Left renal cortex interstitium (tissue), 4 donors: ENCODE results near the gene KCNK15. TPM values are rescaled to one million over a fixed set of nuclear protein-coding genes. Genes with fewer than 3 reads are reported as not detected.

Experiments
- DNase-seq, 4 donors: peaks; one replicate each; pipeline ENCODE4 v3.0.0-alpha.2; 2013; ENCODE audit warnings: low read depth in 4 of 4, low spot score in 2 of 4, missing footprints in 1 of 4
- polyA plus RNA-seq, 4 donors: library from polyadenylated mRNA; unstranded; fragments of 120-200 nt; gene quantifications; one replicate each; pipeline ENCODE4 v1.2.1, GENCODE V29; 2013; ENCODE audit not compliant: insufficient read length in 4 of 4

KCNK15 gene
- polyA plus RNA-seq, 4 donors = 0.11 to 0.19 TPM; not detected in 2

DNA sequence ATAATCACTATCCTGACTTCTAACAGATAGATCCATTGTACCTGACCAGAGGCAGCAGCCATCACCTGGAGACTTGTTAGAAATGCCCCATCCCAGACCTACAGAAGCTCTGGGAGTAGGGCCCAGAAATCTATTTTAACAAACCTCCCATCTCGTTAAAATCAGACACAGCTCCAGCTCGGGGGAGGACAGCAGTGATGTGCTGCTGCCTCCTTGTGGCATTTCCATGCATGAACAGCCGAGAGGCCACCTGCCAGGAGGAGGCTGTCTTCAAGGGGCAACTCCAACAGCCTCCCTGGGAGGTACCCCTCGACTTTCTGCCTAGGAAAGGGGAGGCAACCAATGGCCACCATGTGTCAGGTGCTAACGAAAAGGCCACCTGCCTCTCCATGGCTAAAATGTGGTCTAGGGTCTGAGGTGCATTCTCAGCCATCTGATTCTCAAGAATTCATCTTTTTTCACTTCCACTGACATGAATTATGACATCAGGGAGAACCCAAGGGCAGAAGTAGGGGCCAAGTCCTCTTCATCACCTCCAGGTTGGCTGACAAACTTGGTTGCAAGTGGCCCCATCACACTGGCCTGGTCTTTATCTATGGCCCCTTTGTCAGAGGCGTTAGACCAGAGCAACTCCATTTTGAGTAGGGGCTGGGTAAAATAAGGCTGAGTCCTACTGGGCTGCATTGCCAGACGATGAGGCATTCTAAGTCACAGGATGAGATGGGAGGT lies 12.2 kb upstream of the KCNK15 start:
- no peak for DNase-seq

DNA sequence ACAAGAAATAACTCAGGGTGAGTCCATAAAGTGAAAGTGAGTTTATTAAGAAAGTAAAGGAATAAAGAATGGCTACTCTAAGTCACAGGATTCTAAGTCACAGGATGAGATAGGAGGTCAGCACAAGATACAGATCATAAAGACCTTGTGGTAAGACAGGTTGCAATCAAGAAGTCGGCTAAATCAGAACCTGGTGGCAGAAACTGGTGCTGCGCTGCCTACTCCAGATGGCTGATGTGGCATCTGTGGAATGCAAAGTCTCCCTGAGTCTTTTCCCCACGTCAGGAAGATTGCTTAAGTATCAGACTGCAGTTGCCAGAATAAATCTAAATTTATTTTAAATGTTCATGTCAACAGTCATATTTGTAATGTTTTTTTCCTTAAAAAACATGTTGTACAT lies 10.7 kb upstream of the KCNK15 start:
- DNase-seq = no peak

DNA sequence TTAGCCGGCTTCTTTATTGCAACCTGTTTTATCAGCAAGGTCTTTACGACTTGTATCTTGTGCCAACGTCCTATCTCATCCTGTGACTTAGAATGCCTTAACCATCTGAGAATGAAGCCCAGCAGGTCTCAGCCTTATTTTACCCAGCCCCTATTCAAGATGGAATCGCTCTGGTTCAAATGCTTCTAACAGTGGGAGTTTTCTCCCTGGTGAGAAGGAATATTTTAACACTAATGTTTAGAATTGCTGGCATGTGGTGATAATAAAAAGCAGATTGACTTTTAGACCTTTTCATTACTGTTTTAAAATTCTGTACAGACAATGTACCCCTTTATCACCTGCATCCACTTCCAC lies 9.9 kb upstream of the KCNK15 start:
- no peak for DNase-seq

DNA sequence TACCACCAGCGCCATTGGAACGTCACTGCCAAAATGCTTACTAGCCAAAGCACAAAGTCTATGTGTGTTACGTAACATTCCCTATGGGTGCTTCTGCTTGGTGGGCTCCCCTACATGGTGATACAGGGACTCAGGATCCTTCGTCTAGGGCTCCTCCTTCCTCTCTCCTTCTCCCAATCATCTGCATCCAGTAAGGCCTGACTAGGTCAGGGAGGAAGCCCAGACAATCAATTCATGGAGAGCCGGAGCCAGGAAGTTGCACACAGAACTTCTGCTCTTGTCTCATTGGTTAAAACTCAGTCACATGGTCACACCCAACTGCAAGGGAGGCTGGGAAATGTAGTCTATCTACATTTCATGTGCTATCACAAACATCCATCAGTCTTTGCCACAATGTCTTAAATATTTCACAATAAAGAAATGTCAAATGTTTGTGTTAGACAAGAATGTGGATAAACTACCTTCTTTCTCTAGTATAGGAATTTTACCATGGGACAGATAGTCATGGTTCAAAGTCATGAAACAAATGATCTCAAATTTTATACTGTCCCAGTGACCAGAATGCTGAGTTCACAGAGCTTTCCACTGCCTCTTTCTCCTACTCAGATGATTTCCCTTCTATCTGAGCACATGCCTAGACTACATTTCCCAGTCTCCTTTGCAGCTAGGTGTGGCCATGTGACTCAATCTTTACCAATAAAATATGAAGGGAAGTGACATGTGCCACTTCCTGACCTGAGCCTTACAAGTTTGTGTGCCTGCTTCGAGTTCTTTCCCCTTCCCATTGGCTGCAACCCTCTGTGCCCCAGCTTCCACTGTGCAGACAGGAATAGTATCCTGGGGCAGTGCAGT lies 9.3 kb upstream of the KCNK15 start:
- DNase-seq = no peak

DNA sequence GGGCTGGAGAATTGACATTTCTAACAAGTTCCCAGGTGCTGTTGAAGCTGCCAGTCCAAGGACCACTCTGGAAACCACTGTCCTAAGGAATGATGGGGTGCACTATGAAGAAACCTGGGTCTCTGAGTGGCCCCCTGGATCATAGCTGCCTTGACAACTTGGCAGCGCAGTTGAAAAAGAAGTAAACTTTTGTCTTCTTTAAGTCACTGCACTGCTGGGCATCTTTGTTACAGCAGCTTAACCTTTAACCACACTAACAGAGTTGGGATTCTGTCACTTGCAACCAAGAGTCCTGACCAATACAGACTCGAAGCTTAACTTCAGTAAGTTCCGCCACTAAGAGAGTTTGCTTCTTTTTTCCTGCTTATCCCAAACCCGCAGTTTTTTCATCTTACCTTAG lies 8.5 kb upstream of the KCNK15 start:
- DNase-seq = no peak

DNA sequence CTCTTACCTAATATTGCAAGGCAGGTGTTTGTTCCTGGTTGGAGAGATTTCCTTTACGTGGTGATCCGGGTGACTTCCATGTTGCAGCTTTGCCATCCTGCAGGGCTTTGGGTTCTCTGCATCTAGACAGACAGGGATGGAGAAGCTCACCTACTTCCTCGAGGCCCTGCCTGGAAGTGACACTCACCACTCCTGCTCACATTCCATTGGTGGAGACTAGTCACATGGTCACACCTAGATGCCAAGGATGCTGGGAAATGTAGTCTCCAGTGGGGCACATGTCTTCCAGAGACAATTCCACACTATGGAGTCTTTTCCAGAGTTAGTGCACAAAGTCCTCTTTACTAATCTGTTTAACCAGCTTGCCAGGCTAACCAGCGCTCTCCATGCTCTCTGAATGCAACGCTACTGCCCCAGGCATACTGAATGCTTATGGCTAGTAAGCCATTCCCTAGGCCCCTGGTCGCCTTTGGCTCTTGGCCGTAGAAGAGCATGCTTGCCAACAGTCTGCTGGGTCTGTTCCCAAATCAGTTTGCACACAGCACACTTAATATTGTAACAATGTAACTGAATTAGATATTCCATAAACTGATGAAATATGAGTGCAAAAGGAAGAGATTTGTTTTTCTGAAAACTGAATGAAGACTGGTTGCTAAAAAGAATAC lies 6.7 kb upstream of the KCNK15 start:
- DNase-seq = no peak

DNA sequence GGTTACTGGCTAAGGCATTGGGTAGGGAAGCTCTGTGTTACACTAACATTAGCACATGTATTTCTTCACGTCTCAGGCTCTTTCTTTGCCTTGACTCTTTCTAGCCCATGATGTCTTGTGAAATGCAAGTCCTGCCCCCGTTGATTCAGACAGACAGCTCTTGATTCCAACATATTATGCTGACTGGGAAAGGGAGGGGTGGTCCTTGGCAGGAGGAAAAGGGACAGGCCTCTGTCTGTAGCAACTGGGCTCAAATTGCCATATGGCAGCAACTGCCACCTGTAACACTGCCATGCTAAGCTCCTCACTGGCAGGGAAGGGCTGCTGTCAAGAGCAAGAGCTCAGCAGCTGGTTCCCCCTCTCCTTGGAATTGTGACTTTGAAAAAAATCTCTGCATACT lies 5.7 kb upstream of the KCNK15 start:
- DNase-seq = no peak

DNA sequence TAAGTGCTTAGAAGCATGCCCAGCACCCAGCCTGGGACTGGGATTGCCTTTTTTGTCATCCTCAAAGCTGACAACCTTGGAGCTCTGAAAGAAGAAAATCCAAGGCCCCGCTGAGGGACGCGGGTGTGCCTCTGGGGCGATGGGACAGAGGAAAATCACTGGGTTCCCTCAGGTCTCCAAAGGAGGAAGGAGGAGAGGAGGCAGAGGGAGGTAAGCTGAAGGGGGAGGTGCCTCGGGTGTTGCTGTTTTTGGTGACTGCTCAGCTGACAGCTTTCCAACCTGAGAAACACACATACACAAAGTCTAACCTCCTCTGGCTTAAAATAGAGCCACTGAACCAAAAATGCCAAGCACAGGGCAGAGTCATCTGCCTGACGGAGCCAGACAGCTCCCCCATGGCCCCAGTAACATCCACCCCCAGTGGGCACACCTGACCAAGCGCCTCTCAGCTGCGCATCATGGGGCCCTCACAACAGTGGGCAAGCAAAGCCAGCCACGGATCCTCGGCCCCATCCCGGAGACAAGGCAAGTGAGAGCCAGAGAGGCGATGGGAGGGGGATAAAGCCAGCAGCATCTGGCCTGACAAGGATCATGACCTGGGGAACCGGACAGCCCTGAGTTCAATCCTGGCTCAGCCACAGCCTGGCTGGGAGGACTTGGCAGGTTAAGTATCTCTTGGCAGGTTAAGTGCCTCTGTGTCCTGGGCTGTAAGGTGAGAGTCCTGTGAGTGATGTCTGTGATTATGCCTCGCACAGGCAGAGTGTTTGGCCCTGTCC lies 3.2 kb upstream of the KCNK15 start:
- DNase-seq = no peak

DNA sequence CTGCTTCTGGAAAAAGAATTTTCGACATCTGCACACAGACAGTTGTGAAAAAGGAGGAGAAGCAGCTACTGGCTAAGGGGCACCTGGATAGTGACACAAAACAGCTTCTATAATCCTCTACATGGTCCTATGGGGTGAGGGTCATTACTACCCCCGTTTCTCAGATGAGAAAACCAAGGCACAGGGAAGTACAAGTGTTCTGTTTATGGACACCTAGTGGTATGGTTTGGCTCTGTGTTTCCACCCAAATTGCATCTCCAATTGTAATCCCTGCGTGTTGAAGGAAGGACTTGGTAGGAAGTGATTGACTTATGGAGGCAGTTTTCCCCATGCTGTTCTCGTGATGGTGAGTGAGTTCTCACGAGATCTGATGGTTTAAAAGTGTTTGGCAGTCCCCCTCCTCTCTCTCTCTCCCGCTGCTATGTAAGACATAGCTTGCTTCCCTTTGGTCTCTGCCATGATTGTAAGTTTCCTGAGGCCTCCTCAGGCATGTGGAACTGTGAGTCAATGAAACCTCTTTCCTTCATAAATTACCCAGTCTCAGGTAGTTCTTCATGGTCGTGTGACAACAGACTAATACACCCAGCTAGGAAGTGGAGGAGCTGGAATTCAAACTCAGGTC lies 2.5 kb upstream of the KCNK15 start:
- no peak for DNase-seq

DNA sequence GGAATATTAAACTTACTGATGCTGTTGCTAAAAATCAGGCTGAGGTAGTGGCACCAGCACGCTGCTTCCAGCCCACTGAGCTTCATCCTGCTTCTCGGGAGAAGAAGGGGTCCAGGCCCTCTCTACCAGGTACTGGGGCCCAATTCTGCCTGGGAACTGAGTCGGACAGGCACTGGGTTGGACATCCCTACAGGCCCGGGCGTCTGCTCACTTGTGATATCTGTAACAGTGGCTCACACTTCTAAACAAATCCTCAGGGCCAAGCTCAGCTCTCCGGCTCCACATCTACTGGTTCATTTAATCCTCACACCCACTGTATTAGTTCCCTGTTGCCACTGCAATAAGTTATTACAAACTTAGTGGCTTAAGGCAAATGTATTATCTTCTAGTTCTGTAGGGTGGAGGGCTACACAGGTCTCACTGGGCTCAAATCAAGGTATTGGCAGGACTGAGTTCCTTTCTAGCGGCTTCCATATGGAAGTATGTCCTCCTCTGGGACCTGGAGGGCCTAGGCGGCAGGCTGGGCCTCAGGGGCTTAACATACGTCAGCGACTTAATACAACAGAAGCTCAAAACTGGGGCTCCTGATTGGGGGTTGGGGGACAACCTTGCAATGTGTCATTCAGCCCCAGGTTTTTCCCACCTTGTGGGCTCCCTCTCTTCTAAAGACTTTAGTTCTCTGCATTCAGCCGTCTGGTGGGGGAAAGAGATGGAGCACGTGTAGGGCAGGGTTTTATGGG lies 1.6 kb upstream of the KCNK15 start:
- DNase-seq = no peak

DNA sequence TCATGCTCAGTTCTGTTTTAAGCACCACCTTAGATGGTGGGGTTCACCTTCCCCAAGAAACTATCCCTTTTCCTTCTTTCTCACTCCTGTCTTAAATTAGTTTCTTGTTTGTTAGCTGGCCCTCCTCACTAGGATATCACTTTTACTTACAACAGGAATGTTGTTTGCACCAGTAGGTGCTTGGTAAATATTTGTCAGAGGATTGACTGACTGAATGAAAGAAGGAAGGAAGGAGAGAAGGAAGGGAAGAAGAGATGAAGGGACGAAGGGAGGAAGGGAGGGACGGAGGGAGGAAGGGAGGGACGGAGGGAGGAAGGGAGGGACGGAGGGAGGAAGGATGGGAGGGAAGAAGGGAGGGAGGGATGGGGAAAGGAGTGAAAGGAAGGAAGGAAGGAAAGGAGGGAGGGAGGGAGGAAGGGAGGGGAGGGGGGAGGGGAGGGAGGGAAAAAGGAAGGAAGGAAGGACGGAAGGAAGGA lies 505 bp upstream of the KCNK15 start:
- no peak for DNase-seq

DNA sequence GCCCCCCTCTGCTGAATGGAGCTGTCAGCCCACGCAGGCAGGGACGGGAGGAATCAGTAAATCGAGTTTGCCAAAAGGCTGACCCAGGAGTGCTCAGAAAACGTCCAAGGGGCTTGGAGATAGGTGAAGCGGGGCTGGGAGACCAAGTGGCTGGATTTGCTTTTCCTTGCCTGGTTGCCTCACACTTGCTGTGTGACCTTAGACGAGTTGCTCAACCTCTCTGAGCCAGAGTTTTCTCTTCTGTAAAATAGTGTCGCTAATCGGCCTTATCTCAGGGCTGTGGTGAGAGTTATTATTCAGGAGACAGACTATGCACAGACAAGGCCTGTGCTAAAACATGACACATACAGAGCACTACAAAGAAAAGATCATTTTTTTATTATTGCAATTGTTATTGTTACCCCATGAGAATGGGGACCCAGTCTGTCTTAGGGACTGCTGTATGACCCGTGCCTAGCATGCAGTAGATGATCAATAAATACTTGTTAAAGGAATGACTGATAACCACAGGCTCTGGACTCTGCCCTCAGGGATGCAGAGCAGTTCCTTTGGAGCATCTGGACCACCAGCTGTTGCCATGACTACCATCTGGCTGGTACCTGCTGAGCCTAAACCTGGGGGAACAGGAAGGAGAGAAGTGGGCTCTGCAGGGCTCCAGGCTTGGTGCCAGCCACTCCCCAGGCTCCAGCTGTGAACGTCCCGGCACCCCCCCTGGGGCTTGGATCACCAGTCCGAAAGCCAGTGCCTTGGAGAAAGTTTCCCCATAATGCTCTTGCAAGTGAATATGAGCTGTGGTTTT lies 901 bp downstream of the KCNK15 start:
- DNase-seq = no peak

DNA sequence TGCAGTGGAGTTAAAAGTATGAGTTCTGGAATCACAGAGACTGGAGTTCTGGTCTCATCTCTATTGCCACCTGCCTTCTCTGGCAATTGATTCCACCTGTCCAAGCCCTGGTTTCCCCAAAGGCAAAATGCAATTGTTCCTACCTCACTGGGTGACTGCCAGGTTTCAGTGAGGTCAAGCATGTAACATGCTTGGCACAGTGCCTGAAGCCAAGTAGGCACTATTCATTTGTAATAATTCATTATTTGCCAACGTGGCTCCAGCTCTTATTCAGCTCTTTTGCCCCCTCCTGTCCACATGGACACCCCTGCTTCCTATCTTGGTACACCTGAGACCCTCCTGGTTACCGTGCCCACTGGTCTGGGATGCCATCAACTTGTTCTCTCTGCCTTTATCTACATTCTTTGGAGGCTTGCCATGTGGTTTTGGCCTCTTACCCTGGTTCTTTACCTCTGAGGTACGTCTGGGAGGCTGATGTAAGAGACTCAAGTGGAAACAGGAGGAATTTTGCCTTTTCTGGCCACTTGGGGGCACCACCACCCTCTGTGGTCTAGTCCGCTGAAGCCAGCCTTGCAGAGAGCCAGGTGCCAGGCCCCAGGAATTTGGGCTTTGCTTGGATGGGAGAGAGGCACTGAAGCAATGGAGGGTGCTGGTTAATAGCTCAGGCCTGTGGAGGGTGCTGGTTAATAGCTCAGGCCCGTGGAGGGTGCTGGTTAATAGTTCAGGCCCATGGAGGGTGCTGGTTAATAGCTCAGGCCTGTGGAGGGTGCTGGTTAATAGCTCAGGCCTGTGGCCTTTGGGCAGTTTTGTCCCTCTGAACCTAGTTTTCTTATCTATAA lies 1.7 kb downstream of the KCNK15 start:
- DNase-seq = peak in 2 of 4 donors; percentile 50 to 66

DNA sequence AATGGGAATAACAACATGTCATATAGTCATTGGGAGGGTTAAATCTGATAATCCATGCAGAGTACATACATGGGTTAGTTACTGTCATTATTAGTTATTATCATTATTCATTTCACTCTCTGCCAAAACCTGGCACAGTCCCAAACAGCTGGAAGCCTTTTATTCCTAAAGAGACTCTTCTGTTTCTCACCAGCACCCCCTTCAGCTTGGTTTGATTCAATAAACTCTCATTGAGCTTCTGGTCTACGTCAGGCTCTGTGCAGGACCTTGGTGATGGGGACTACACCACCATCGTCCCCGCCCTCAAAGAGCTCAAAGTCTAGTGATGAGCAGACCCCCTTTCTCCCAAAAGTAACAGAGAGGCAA lies 2.3 kb downstream of the KCNK15 start:
- DNase-seq = no peak

DNA sequence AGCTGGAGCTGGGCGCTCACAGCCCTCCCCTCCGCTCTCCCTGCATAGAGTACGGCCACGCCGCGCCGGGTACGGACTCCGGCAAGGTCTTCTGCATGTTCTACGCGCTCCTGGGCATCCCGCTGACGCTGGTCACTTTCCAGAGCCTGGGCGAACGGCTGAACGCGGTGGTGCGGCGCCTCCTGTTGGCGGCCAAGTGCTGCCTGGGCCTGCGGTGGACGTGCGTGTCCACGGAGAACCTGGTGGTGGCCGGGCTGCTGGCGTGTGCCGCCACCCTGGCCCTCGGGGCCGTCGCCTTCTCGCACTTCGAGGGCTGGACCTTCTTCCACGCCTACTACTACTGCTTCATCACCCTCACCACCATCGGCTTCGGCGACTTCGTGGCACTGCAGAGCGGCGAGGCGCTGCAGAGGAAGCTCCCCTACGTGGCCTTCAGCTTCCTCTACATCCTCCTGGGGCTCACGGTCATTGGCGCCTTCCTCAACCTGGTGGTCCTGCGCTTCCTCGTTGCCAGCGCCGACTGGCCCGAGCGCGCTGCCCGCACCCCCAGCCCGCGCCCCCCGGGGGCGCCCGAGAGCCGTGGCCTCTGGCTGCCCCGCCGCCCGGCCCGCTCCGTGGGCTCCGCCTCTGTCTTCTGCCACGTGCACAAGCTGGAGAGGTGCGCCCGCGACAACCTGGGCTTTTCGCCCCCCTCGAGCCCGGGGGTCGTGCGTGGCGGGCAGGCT lies 4.6 kb downstream of the KCNK15 start:
- no peak for DNase-seq

DNA sequence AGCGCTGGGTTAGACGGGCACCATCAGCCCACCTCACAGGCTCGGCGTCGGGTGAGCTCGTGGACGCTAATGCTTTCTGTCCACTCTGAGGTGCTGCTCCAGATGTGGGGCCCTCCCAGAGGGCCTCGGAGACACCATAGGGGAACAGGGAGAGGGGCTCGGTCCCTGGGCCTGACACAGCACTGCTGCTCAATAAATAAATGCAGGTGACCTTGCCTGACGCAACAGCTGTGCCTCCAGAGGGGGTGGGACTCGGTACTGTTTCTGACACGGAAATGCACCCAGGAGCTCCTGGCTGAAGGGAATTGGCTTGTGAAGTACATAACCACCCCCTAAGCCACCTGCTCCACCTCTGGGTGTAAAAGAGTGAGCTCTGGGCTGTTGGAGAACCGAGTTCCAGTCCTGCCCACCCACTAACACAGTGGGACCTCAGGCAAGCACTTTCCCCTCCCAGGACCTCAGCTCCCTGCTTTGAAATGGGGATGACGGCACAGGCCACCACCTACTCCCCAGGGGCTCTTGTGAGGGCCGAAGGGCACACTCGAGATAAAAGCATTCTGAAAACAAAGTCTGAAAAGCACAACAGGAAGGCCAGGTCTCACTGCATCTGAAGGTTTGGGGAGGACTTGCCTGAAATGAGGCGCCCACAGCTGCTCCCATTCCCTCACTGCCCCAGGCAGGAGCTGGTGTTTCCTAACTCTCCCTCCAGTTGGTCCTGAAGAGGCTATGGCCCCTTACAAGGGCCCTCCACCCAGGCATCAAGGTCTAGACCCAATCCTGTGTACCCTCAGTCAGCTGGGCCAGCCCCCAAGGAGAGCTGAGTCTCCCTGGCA lies 6.7 kb downstream of the KCNK15 start:
- DNase-seq = no peak
